H1 (cell line): Measurements from ENCODE around the gene CAMSAP1. TPM values are rescaled to one million over a fixed set of nuclear protein-coding genes. Genes with fewer than 3 reads are reported as not detected.

Experiments used
- SP1 ChIP-seq: IDR thresholded peaks from 2 replicates; pipeline ENCODE4 v1.6.1; 2011; ENCODE audit warnings: low read depth, low read length
- polyA plus RNA-seq, 7 experiments: library from polyadenylated mRNA; depleted of rRNA in 3 of 7; stranded (reverse) in 5 of 7; unstranded in 2 of 7; fragments of >200 nt in 5 of 7; fragments of 200-250 nt in 2 of 7; gene quantifications; 1 replicate in 5 of 7; 2 replicates in 1 of 7; 4 replicates in 1 of 7; pipeline versions ENCODE4 v1.2.1 to v1.2.3, GENCODE V29; 2011 to 2013; ENCODE audit warnings: missing spikeins in 2 of 7, mixed read lengths in 2 of 7
- total RNA-seq: library from RNA; stranded (reverse); fragmentation: NEBNext Ultra II Directional; extraction: Animal tissue kit (Norgen Biotek cat#: 25700); gene quantifications from 2 replicates; pipeline ENCODE4 v1.2.1, GENCODE V29; 2021
- TF ChIP-seq, protein P1 (sequence below): IDR thresholded peaks from 2 replicates; pipeline ENCODE4 v1.6.1; 2012; ENCODE audit warnings: inconsistent platforms

Gene CAMSAP1
- total and polyA plus RNA-seq, 2 of the 8 experiments (the other 6 are each of a cell fraction or from before 2014, with no cell fraction given): 13.4 to 44.0 TPM

- no peak for TF ChIP-seq SP1
- TF ChIP-seq, protein P1, sequence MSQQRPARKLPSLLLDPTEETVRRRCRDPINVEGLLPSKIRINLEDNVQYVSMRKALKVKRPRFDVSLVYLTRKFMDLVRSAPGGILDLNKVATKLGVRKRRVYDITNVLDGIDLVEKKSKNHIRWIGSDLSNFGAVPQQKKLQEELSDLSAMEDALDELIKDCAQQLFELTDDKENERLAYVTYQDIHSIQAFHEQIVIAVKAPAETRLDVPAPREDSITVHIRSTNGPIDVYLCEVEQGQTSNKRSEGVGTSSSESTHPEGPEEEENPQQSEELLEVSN: no peak
Observed at GRCh38 chr9:135840539-135840938, 66.8 kb downstream of the CAMSAP1 start (continued).
